Loucy (cell line): ENCODE data around the gene NOC2L.

Experiments used
- H2AFZ ChIP-seq: fragments of 200-600 bp; sonication (generic); 2 replicates; pipeline ENCODE4 v1.6.0; 2016; ENCODE audit warnings: antibody characterized with exemption, mild to moderate bottlenecking, low read length, moderate library complexity
- H3F3A ChIP-seq: fragments of 200-600 bp; 2 replicates; pipeline ENCODE4 v1.6.0; 2016; ENCODE audit warnings: antibody characterized with exemption, low read depth, mild to moderate bottlenecking
- H3K27me3 ChIP-seq: fragments of 200-600 bp; sonication (generic); 2 replicates; pipeline ENCODE4 v1.6.1; 2014; ENCODE audit warnings: low read length, mild to moderate bottlenecking; ENCODE audit not compliant: insufficient read depth, poor library complexity, severe bottlenecking
- H3K36me3 ChIP-seq: fragments of 200-600 bp; sonication (generic); 2 replicates; pipeline ENCODE4 v1.6.1; 2016; ENCODE audit warnings: low read length; ENCODE audit not compliant: insufficient read depth
- H3K4me1 ChIP-seq: fragments of 200-600 bp; sonication (generic); 2 replicates; pipeline ENCODE4 v1.5.1; 2014; ENCODE audit warnings: low read length, mild to moderate bottlenecking; ENCODE audit not compliant: insufficient read depth, poor library complexity, severe bottlenecking
- H3K4me2 ChIP-seq: fragments of 200-600 bp; sonication (generic); 2 replicates; pipeline ENCODE4 v1.6.0; 2014; ENCODE audit warnings: antibody characterized with exemption, low read length, low read depth, mild to moderate bottlenecking; ENCODE audit not compliant: poor library complexity, severe bottlenecking
- H3K4me3 ChIP-seq: fragments of 200-600 bp; sonication (generic); 2 replicates; pipeline ENCODE4 v1.5.1; 2014; ENCODE audit warnings: low read length, mild to moderate bottlenecking, mixed read lengths; ENCODE audit not compliant: poor library complexity, severe bottlenecking
- H3K79me2 ChIP-seq: fragments of 200-600 bp; sonication (generic); 2 replicates; pipeline ENCODE4 v1.6.1; 2014; ENCODE audit warnings: low read length; ENCODE audit not compliant: insufficient read depth
- H3K9ac ChIP-seq: fragments of 200-600 bp; sonication (generic); 2 replicates; pipeline ENCODE4 v1.6.0; 2014; ENCODE audit warnings: mild to moderate bottlenecking, low read depth, low read length, moderate library complexity; ENCODE audit not compliant: poor library complexity, severe bottlenecking
- H3K9me2 ChIP-seq: fragments of 200-600 bp; sonication (generic); replicated peaks from 2 replicates; pipeline ENCODE4 v1.6.1; 2016; ENCODE audit warnings: low read depth, low read length, mixed read lengths
- H3K9me3 ChIP-seq: fragments of 200-600 bp; sonication (generic); 2 replicates; pipeline ENCODE4 v1.6.1; 2014; ENCODE audit warnings: mild to moderate bottlenecking, antibody characterized with exemption, low read length, low read depth; ENCODE audit not compliant: insufficient read depth
- H4K20me1 ChIP-seq: fragments of 200-600 bp; sonication (generic); 2 replicates; pipeline ENCODE4 v1.6.0; 2014; ENCODE audit warnings: antibody characterized with exemption, low read length, mild to moderate bottlenecking; ENCODE audit not compliant: insufficient read depth, poor library complexity, severe bottlenecking
- CTCF ChIP-seq: fragments of 200-600 bp; sonication (generic); conservative IDR thresholded peaks from 2 replicates; pipeline ENCODE4 v1.5.1; 2014; ENCODE audit warnings: mild to moderate bottlenecking, antibody characterized with exemption, low read length
- EZH2phosphoT487 ChIP-seq: fragments of 200-600 bp; IDR thresholded peaks from 2 replicates; pipeline ENCODE4 v1.6.1; 2018; ENCODE audit warnings: antibody characterized with exemption, mild to moderate bottlenecking, moderate library complexity, borderline replicate concordance

The NOC2L gene

GRCh38 chr1:917466-918091, 41.5 kb downstream of the NOC2L start:
- Histone ChIP-seq H3K4me3 (no peak overlapping the region), H4K20me1 (no peaks in the 10 kb centered on the region), H3K79me2 (no peaks in the 10 kb centered on the region), H3K9ac (no peak overlapping the region), H2AFZ (no peak overlapping the region), H3K4me2 (no peak overlapping the region), H3F3A (no peaks in the 10 kb centered on the region), H3K9me2 (no peaks in the 10 kb centered on the region), H3K4me1 (peaks cover 29% of the 10 kb centered on the region), H3K36me3 (no peaks in the 10 kb centered on the region), H3K9me3 (no peaks in the 10 kb centered on the region), H3K27me3 (no peaks in the 10 kb centered on the region)
- TF ChIP-seq EZH2phosphoT487, result no peak
- TF ChIP-seq CTCF, result no peak

DNA sequence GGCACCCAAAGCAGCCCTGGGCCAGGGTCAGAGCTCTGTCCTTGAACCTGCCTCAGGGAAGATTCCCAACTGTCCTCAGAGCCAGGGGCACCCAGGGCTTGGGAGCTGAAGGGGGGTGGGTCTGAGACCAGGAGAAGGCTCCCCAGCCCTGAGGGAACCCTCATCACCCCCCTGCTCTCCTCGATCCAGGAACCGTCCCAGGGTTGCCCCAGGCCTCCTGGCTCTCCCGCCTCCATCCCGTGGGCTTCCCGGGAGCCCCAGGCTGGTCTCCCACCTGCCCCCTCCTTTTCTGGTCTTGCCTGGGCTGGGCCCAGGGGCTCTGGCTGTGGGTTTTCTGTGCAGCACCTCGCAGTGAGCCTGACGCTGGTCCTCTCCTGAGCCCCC, 42.0 kb downstream of the NOC2L start:
- H3K4me1 ChIP-seq, result peaks cover 30% of the 10 kb centered on the region
- no peaks in the 10 kb centered on the region for H3K79me2 ChIP-seq
- no peak overlapping the region for H2AFZ ChIP-seq
- no peak overlapping the region for H3K4me2 ChIP-seq
- H3K9me3 ChIP-seq, result no peaks in the 10 kb centered on the region
- H4K20me1 ChIP-seq, result no peaks in the 10 kb centered on the region
- H3F3A ChIP-seq, result no peaks in the 10 kb centered on the region
- no peaks in the 10 kb centered on the region for H3K27me3 ChIP-seq
- H3K9ac ChIP-seq, result no peak overlapping the region
- H3K9me2 ChIP-seq, result no peaks in the 10 kb centered on the region
- H3K36me3 ChIP-seq, result no peaks in the 10 kb centered on the region
- H3K4me3 ChIP-seq, result no peak overlapping the region
- TF ChIP-seq CTCF (no peak), EZH2phosphoT487 (no peak)

DNA sequence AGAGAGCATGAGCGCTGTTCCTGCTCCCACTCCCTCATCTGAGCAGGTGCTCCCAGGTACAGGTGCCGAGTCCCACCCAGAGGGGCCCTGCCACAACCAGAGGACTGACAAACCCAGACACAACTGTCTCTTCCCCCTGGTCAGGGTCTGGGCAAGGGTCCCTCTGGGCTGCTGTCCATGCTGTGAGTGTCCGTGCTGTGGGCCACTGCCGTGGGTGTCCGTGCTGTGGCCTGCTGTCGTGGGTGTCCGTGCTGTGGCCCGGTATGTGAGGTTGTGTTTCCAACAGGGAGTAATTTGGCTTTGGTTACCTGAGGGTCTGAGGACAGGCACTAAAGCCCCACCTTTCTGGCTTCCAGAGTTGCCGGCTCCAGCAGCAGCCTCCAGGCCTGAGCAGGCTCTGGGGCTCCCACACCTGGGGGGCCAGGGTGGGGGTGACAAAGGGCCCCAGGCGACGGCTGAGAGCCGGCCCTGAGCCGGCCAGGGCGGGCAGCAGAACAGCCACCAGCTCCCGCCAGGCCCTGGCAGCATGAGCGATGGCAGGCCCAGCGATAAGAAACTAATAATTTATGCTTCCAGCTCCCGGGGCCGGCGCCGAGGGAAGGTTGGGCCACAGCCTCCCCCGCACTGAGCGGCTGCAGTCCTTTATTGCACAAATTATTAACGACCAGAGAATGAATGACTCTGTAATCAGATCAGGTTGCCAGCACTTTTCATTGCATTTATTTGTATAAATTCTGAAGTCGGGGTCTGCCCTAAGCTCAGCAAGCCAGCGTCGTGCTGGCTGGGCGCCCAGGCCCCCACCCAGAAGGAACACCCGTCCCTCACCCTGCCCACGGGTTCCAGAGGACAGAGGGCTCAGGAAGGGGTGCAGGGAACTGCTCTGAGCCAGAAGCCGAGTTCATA, 42.6 kb downstream of the NOC2L start:
- H3K4me1 ChIP-seq, result peaks cover 24% of the 10 kb centered on the region
- no peaks in the 10 kb centered on the region for H4K20me1 ChIP-seq
- no peaks in the 10 kb centered on the region for H3K27me3 ChIP-seq
- no peaks in the 10 kb centered on the region for H3K9me3 ChIP-seq
- H3K36me3 ChIP-seq, result no peaks in the 10 kb centered on the region
- no peaks in the 10 kb centered on the region for H3K79me2 ChIP-seq
- TF ChIP-seq EZH2phosphoT487 (no peak), CTCF (no peak)
- no peaks in the 10 kb centered on the region for H3K9me2 ChIP-seq
- no peaks in the 10 kb centered on the region for H3F3A ChIP-seq
- H3K4me2 ChIP-seq, result no peak overlapping the region
- no peak overlapping the region for H3K9ac ChIP-seq
- no peak overlapping the region for H3K4me3 ChIP-seq
- H2AFZ ChIP-seq, result no peak overlapping the region
